Mesothelial cell of epicardium (in vitro differentiated cells): ENCODE results near the gene SLC49A3. TPM values are rescaled to one million over a fixed set of nuclear protein-coding genes. Genes with fewer than 3 reads are reported as not detected.
"Not testable (repeated sequence)": the region's sequence is repeated elsewhere in the genome, so short reads cannot be mapped to it uniquely, and the experiment has no call there.

Experiments used
- DNase-seq, 2 experiments: peaks; one replicate each; pipeline ENCODE4 v3.0.0; 2021; ENCODE audit warnings: low spot score in 2 of 2; ENCODE audit not compliant: unreplicated experiment in 2 of 2
- H3K27ac Mint-ChIP-seq: 2 replicates; pipeline ENCODE4 v1.8.0; 2021; ENCODE audit warnings: mixed read lengths
- H3K27me3 Mint-ChIP-seq: 2 replicates; pipeline ENCODE4 v1.8.0; 2021; ENCODE audit warnings: low read depth, mixed read lengths
- H3K36me3 Mint-ChIP-seq: 2 replicates; pipeline ENCODE4 v1.8.0; 2021; ENCODE audit warnings: mixed read lengths
- H3K4me1 Mint-ChIP-seq: 2 replicates; pipeline ENCODE4 v1.8.0; 2021; ENCODE audit warnings: mixed read lengths
- H3K4me3 Mint-ChIP-seq: 2 replicates; pipeline ENCODE4 v1.8.0; 2021; ENCODE audit warnings: mild to moderate bottlenecking, moderate library complexity, mixed read lengths
- H3K9me3 Mint-ChIP-seq: 2 replicates; pipeline ENCODE4 v1.8.0; 2021; ENCODE audit warnings: mixed read lengths
- CTCF ChIP-seq: fragments of 200-600 bp; sonication (generic); IDR thresholded peaks from one replicate; pipeline ENCODE4 v1.5.0; 2021; ENCODE audit warnings: antibody characterized with exemption; ENCODE audit not compliant: unreplicated experiment
- total RNA-seq: library from RNA; stranded (reverse); gene quantifications from 3 replicates; pipeline ENCODE4 v1.2.1, GENCODE V29; 2021

The SLC49A3 gene
- total RNA-seq, 1 donor from 2014 or later = 13.4 TPM

- Mint-ChIP-seq H3K27ac (no peak overlapping the region), H3K4me3 (peak overlapping the region; percentile 26)
These were observed 21.2 kb upstream of the SLC49A3 start for GRCh38 chr4:710116-710515.

GRCh38 chr4:709348-709747, 20.4 kb upstream of the SLC49A3 start:
- Mint-ChIP-seq H3K4me1 (peaks cover 23% of the 10 kb centered on the region), H3K9me3 (no peaks in the 10 kb centered on the region), H3K27me3 (no peaks in the 10 kb centered on the region), H3K4me3 (peak overlapping the region; percentile 26), H3K27ac (no peak overlapping the region), H3K36me3 (peaks cover 25% of the 10 kb centered on the region)
- TF ChIP-seq CTCF = no peak
- no peak for DNase-seq

More at GRCh38 chr4:710116-710515, 21.2 kb upstream of the SLC49A3 start:
- Mint-ChIP-seq H3K36me3 (peaks cover 28% of the 10 kb centered on the region), H3K4me1 (peaks cover 23% of the 10 kb centered on the region), H3K9me3 (no peaks in the 10 kb centered on the region), H3K27me3 (no peaks in the 10 kb centered on the region)
- DNase-seq = no peak
- no peak for TF ChIP-seq CTCF

- Mint-ChIP-seq H3K9me3 (no peaks in the 10 kb centered on the region), H3K27ac (peak overlapping the region; percentile 25), H3K27me3 (no peaks in the 10 kb centered on the region), H3K4me3 (peak overlapping the region; percentile 37), H3K36me3 (peaks cover 24% of the 10 kb centered on the region), H3K4me1 (peaks cover 23% of the 10 kb centered on the region)
- DNase-seq = no peak
- TF ChIP-seq CTCF = no peak
These were observed 19.6 kb upstream of the SLC49A3 start for GRCh38 chr4:708631-708933.

GRCh38 chr4:707929-708630, 19.1 kb upstream of the SLC49A3 start:
- Mint-ChIP-seq H3K4me3 (peak overlapping the region; percentile 54), H3K36me3 (peaks cover 24% of the 10 kb centered on the region), H3K9me3 (no peaks in the 10 kb centered on the region), H3K4me1 (peaks cover 23% of the 10 kb centered on the region), H3K27me3 (no peaks in the 10 kb centered on the region), H3K27ac (no peak overlapping the region)
- no peak for TF ChIP-seq CTCF
- no peak for DNase-seq

GRCh38 chr4:706834-707598, 18.1 kb upstream of the SLC49A3 start:
- peak overlapping the region; percentile 53 for H3K4me3 Mint-ChIP-seq
- H3K9me3 Mint-ChIP-seq = no peaks in the 10 kb centered on the region
- H3K27ac Mint-ChIP-seq = no peak overlapping the region
- H3K4me1 Mint-ChIP-seq = peaks cover 23% of the 10 kb centered on the region
- no peak for TF ChIP-seq CTCF
- H3K36me3 Mint-ChIP-seq = peaks cover 24% of the 10 kb centered on the region
- DNase-seq = no peak
- peaks cover 5% of the 10 kb centered on the region for H3K27me3 Mint-ChIP-seq

- not testable (repeated sequence) for H3K27ac Mint-ChIP-seq, H3K9me3 Mint-ChIP-seq, DNase-seq, H3K27me3 Mint-ChIP-seq
- peak overlapping the region; percentile 60 for H3K4me3 Mint-ChIP-seq
- peaks cover 23% of the 10 kb centered on the region for H3K4me1 Mint-ChIP-seq
- H3K36me3 Mint-ChIP-seq = peaks cover 23% of the 10 kb centered on the region
These were observed 17.2 kb upstream of the SLC49A3 start for GRCh38 chr4:706083-706633.
